Measurements from ENCODE around the gene USH2A. TPM values are rescaled to one million over a fixed set of nuclear protein-coding genes. Genes with fewer than 3 reads are reported as not detected.

USH2A gene
- total RNA-seq, 4 donors from 2014 or later = under 0.01 to 1.9 (median under 0.01) TPM

DNA sequence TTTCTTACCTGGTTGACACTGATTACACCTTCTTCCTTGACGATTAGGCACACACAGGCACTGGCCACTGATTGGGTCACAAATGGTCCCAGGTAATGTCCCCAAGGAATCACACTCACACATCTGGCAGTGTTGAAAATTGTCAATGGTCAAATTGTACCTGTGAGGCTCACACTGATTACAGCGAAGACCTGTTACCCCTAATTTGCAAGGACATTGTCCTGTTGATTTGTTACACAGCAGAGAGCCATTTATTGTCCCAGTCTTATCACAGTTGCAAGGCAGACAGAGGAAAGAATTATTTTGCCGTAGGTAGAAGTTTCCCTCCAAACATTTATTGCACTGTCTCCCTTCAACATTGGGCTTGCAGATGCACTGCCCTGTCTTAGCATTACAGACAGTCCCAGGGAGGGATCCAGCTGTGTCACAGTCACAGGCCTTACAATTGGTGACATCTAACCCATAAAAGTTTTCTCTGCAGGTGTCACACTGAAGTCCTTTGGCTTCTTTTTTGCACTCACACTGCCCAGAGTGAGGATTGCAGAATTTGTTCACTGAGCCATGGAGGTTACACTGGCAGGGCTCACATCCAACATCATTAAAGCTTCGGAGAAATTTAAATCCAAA is 176.6 kb downstream of the USH2A start:
- no peaks in the 10 kb centered on the region for H3K36me3 ChIP-seq
- WGBS = 84% methylated on average over 4 of the region's 4 CpGs
- no peaks in the 10 kb centered on the region for H3K4me1 ChIP-seq
- no peaks in the 10 kb centered on the region for H3K27me3 ChIP-seq
- H3K4me3 ChIP-seq = no peak overlapping the region
- no peak for TF ChIP-seq EP300 (IDR thresholded peaks at IDR 0.05)
- no peak for TF ChIP-seq POLR2A (IDR thresholded peaks at IDR 0.05; ENCODE audit: low read depth)
- TF ChIP-seq, protein P1, sequence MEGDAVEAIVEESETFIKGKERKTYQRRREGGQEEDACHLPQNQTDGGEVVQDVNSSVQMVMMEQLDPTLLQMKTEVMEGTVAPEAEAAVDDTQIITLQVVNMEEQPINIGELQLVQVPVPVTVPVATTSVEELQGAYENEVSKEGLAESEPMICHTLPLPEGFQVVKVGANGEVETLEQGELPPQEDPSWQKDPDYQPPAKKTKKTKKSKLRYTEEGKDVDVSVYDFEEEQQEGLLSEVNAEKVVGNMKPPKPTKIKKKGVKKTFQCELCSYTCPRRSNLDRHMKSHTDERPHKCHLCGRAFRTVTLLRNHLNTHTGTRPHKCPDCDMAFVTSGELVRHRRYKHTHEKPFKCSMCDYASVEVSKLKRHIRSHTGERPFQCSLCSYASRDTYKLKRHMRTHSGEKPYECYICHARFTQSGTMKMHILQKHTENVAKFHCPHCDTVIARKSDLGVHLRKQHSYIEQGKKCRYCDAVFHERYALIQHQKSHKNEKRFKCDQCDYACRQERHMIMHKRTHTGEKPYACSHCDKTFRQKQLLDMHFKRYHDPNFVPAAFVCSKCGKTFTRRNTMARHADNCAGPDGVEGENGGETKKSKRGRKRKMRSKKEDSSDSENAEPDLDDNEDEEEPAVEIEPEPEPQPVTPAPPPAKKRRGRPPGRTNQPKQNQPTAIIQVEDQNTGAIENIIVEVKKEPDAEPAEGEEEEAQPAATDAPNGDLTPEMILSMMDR (IDR thresholded peaks at IDR 0.05) = no peak
- no peak for TF ChIP-seq POLR2AphosphoS5 (IDR thresholded peaks at IDR 0.05)
- H3K9me3 ChIP-seq = no peaks in the 10 kb centered on the region
- no peak for DNase-seq (ENCODE audit: extremely low spot score)
- intact Hi-C loops (cut with DNase I) = no loop called here
- no peak overlapping the region for H3K27ac ChIP-seq (replicated peaks in 1 of 4)

DNA sequence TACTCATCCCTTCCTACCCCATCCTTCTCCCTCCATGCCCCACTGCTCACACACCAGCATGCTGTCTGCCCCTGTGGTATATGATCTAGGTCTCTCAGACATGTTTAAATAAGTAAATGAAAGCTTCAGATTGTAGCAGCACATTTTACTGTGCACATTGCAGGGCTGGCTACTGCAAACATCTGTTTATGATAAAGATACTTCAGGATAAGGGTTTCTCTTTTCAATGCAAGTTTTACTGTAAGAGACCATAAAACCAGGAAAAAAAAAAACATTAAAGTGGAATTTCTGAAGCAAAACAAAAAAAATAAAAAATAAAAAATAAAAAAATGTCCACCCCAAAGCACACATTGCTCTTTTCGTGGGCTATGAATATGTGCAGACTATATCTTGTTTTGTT is 184.4 kb downstream of the USH2A start:
- TF ChIP-seq EP300 (IDR thresholded peaks at IDR 0.05) = no peak
- no peak for TF ChIP-seq POLR2AphosphoS5 (IDR thresholded peaks at IDR 0.05)
- TF ChIP-seq POLR2A (IDR thresholded peaks at IDR 0.05; ENCODE audit: low read depth) = no peak
- H3K9me3 ChIP-seq = no peaks in the 10 kb centered on the region
- DNase-seq (ENCODE audit: extremely low spot score) = no peak

DNA sequence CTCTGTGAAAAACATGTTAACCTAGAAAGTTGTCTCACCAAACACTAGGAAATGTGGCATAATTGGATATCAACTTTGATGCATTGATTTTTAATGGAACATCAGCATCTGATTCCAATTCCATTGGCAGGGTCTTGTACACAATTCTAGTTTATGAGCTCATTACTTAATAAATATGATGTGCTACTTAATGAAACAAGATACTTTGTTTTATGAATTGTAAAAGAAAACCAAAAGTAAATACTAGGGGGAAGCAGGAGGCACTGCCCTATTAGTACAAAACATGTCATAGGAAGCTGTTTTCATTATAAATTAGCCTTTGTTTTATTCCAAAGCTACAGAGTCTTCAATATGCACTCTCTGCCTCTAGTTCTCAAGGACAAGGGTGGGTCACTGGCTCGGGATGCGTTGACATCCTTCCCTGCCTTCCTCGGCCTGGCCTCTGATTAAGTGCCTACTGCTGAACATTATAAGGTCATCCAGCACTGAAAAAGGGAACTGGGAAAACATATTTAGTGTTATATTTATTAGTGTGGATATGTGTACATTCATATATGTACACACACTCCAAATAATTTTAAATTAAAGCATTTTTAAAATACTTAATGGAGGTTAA is 185.2 kb downstream of the USH2A start:
- intact Hi-C loops (cut with DNase I) = no loop called here
- no peak for DNase-seq (ENCODE audit: extremely low spot score)
- Histone ChIP-seq H3K36me3 (no peaks in the 10 kb centered on the region), H3K4me1 (no peaks in the 10 kb centered on the region), H3K27me3 (no peaks in the 10 kb centered on the region), H3K27ac (replicated peaks in 1 of 4) (no peak overlapping the region), H3K9me3 (no peaks in the 10 kb centered on the region), H3K4me3 (no peak overlapping the region)
- TF ChIP-seq EP300 (IDR thresholded peaks at IDR 0.05) (no peak), POLR2AphosphoS5 (IDR thresholded peaks at IDR 0.05) (no peak), POLR2A (IDR thresholded peaks at IDR 0.05; ENCODE audit: low read depth) (no peak)
- TF ChIP-seq, protein P1 (IDR thresholded peaks at IDR 0.05) = no peak
- 67% methylated on average over 3 of the region's 3 CpGs for WGBS

More for the DNA sequence above, 184.4 kb downstream of the USH2A start:
- H3K27me3 ChIP-seq = no peaks in the 10 kb centered on the region
- no peaks in the 10 kb centered on the region for H3K36me3 ChIP-seq
- no peak overlapping the region for H3K27ac ChIP-seq (replicated peaks in 1 of 4)
- H3K4me1 ChIP-seq = no peaks in the 10 kb centered on the region
- no peak overlapping the region for H3K4me3 ChIP-seq
- intact Hi-C loops (cut with DNase I) = no loop called here
- 80% methylated on average over 1 of the region's 1 CpG for WGBS

DNA sequence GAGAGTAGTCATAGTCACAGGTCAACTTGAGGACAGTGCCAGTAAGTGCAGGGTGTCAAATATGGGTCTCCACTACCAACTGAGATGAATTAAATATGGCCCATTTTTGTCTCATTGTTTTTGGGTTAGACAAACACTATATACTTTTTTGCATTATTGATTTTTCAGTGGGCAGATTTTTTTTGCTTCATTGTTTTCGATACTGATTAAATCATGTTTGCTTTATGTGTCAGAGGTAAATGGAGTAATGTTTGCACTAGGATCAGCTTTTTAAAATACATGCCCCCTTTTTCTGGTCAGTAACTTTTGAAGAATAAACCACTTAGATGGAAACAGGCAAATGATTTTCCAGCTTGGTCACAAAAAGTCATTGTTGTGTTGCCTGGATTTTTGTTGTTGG is 199.0 kb downstream of the USH2A start:
- DNase-seq (ENCODE audit: extremely low spot score) = no peak
- TF ChIP-seq, protein P1 (IDR thresholded peaks at IDR 0.05) = no peak
- TF ChIP-seq POLR2A (IDR thresholded peaks at IDR 0.05; ENCODE audit: low read depth) (no peak), EP300 (IDR thresholded peaks at IDR 0.05) (no peak), POLR2AphosphoS5 (IDR thresholded peaks at IDR 0.05) (no peak)
- no peaks in the 10 kb centered on the region for H3K9me3 ChIP-seq
- WGBS = 91% methylated on average over 1 of the region's 1 CpG
- intact Hi-C loops (cut with DNase I) = loop anchor here (10.0 kb wide), 1 partner anchor 229 kb away; no protein-coding TSS in a partner anchor
- no peak overlapping the region for H3K27ac ChIP-seq (replicated peaks in 1 of 4)
- H3K4me1 ChIP-seq = peaks cover 0 to 13% (median 7%) of the 10 kb centered on the region in 4 donors
- H3K4me3 ChIP-seq = no peak overlapping the region
- H3K36me3 ChIP-seq = no peaks in the 10 kb centered on the region
- no peaks in the 10 kb centered on the region for H3K27me3 ChIP-seq

DNA sequence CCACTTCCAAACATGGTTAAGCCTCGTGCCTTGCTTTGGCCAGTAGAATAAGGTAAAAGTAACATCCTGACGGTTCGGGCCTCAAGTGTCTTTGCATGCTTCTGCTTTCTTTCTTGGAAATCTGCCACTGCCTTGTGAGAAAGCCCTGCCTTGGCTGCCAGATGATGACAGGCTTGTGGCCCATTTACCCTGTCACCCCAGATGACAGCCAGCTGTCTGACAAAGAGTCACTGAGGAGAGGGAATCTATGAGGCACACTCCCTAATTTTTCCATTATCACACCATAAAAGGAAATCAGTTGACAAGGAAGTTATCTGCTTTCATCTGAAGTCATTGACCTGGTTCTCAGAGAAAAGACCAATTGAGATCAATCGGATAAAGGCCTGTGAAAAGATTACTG is 199.8 kb downstream of the USH2A start:
- TF ChIP-seq POLR2AphosphoS5 (IDR thresholded peaks at IDR 0.05) = no peak
- TF ChIP-seq, protein P1 (IDR thresholded peaks at IDR 0.05) = no peak
- Histone ChIP-seq H3K9me3 (no peaks in the 10 kb centered on the region), H3K36me3 (no peaks in the 10 kb centered on the region), H3K4me1 (peaks cover 0 to 13% (median 7%) of the 10 kb centered on the region in 4 donors), H3K27ac (replicated peaks in 1 of 4) (no peak overlapping the region), H3K4me3 (no peak overlapping the region), H3K27me3 (no peaks in the 10 kb centered on the region)
- 41% methylated on average over 4 of the region's 4 CpGs for WGBS
- DNase-seq (ENCODE audit: extremely low spot score) = no peak
- intact Hi-C loops (cut with DNase I) = loop anchor here (10.0 kb wide), 1 partner anchor 229 kb away; no protein-coding TSS in a partner anchor
